GM12872 (cell line): ENCODE data around the gene SSC4D.

Experiments used
- CTCF ChIP-seq: IDR thresholded peaks from 3 replicates; pipeline ENCODE4 v1.5.1; 2011; ENCODE audit warnings: low read depth, mild to moderate bottlenecking, low read length, moderate library complexity; ENCODE audit not compliant: insufficient read depth

SSC4D gene

GRCh38 chr7:76356115-76356514, 53.4 kb downstream of the SSC4D start:
- TF ChIP-seq CTCF: no peak

- TF ChIP-seq CTCF: no peak
These were observed 54.3 kb downstream of the SSC4D start for GRCh38 chr7:76354981-76355730.

GRCh38 chr7:76354516-76354915, 55.0 kb downstream of the SSC4D start:
- TF ChIP-seq CTCF: no peak

GRCh38 chr7:76353744-76354143, 55.8 kb downstream of the SSC4D start:
- TF ChIP-seq CTCF: no peak

- no peak for TF ChIP-seq CTCF
These were observed 57.3 kb downstream of the SSC4D start for GRCh38 chr7:76352193-76352592.

- no peak for TF ChIP-seq CTCF
These were observed 58.1 kb downstream of the SSC4D start for GRCh38 chr7:76351372-76351771.

GRCh38 chr7:76349313-76349885, 60.1 kb downstream of the SSC4D start:
- no peak for TF ChIP-seq CTCF
